Upper lobe of left lung (tissue), 6 donors: ENCODE data around the gene GPR33. TPM values are rescaled to one million over a fixed set of nuclear protein-coding genes. Genes with fewer than 3 reads are reported as not detected.

Experiments
- ATAC-seq, 2 donors: fragments of 200-7000 bp; cut with Tn5 transposase; one replicate each; pipeline ENCODE4 v1.9.1; 2022; ENCODE audit warnings: mild to moderate bottlenecking in 2 of 2, moderate library complexity in 2 of 2; ENCODE audit not compliant: low FRiP score in 2 of 2
- DNase-seq, 2 donors: peaks; one replicate each; pipeline ENCODE4 v3.0.0-alpha.2; 2019 to 2020
- H3K27ac ChIP-seq, 4 donors: fragments of 200-600 bp; sonication (generic); one replicate each; pipeline ENCODE4 v1.5.1; 2016 to 2019
- H3K27me3 ChIP-seq, 4 donors: fragments of 200-600 bp; sonication (generic); one replicate each; pipeline ENCODE4 v1.5.1; 2017 to 2019
- H3K36me3 ChIP-seq, 4 donors: fragments of 200-600 bp; sonication (generic); one replicate each; pipeline ENCODE4 v1.5.1; 2016 to 2019
- H3K4me1 ChIP-seq, 4 donors: fragments of 200-600 bp; sonication (generic); one replicate each; pipeline ENCODE4 v1.5.1; 2018 to 2019
- H3K4me3 ChIP-seq, 4 donors: fragments of 200-600 bp; sonication (generic); one replicate each; pipeline ENCODE4 v1.5.1; 2017 to 2019; ENCODE audit warnings: mild to moderate bottlenecking in 2 of 4, moderate library complexity in 1 of 4
- H3K9me3 ChIP-seq, 4 donors: fragments of 200-600 bp; sonication (generic); one replicate each; pipeline ENCODE4 v1.5.1; 2018 to 2019
- EP300 ChIP-seq, 4 donors: sonication (generic); formaldehyde crosslinking; IDR thresholded peaks; one replicate each; pipeline ENCODE4 v1.5.1; 2017; ENCODE audit warnings: antibody characterized with exemption in 4 of 4, control low read depth in 2 of 4
- POLR2A ChIP-seq, 4 donors: fragments of 450-650 bp; IDR thresholded peaks; one replicate each; pipeline ENCODE4 v1.5.1; 2016 to 2017; ENCODE audit warnings: antibody characterized with exemption in 4 of 4, mild to moderate bottlenecking in 2 of 4
- POLR2AphosphoS5 ChIP-seq, 2 donors: sonication (generic); formaldehyde crosslinking; IDR thresholded peaks; one replicate each; pipeline ENCODE4 v1.5.1; 2017; ENCODE audit warnings: antibody characterized with exemption in 2 of 2
- WGBS, 2 donors: methylation state at CpG; one replicate each; pipeline ENCODE4 v1.1.5; 2017 to 2018; 5-methylcytosine and 5-hydroxymethylcytosine counted together
- total RNA-seq, 6 donors: library from RNA; depleted of rRNA in 4 of 6; stranded (reverse); fragments of >200 nt in 4 of 6; gene quantifications; one replicate each; pipeline versions ENCODE4 v1.1.0 to v1.2.1, GENCODE V29; 2016 to 2021
- TF ChIP-seq, protein P1 (sequence below), 6 experiments: fragments of 450-650 bp in 4 of 6; fragments of 200-600 bp in 2 of 6; sonication (generic) in 2 of 6; IDR thresholded peaks; one replicate each; pipeline ENCODE4 v1.5.1; 2016 to 2019; ENCODE audit warnings: antibody characterized with exemption in 6 of 6
- donor health status: DM: no; HTN: no; CAD: no; lungs with moderate emphysema.
- donor health status: DM: no; HTN: yes; CAD: no; lungs with severe emphysema.

Gene GPR33
- total RNA-seq, 6 donors from 2014 or later: not detected

- H3K36me3 ChIP-seq: no peaks in the 10 kb centered on the region
- H3K4me3 ChIP-seq: no peak overlapping the region
- no peak for TF ChIP-seq POLR2AphosphoS5 (IDR thresholded peaks at IDR 0.05)
- TF ChIP-seq, protein P1, sequence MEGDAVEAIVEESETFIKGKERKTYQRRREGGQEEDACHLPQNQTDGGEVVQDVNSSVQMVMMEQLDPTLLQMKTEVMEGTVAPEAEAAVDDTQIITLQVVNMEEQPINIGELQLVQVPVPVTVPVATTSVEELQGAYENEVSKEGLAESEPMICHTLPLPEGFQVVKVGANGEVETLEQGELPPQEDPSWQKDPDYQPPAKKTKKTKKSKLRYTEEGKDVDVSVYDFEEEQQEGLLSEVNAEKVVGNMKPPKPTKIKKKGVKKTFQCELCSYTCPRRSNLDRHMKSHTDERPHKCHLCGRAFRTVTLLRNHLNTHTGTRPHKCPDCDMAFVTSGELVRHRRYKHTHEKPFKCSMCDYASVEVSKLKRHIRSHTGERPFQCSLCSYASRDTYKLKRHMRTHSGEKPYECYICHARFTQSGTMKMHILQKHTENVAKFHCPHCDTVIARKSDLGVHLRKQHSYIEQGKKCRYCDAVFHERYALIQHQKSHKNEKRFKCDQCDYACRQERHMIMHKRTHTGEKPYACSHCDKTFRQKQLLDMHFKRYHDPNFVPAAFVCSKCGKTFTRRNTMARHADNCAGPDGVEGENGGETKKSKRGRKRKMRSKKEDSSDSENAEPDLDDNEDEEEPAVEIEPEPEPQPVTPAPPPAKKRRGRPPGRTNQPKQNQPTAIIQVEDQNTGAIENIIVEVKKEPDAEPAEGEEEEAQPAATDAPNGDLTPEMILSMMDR (IDR thresholded peaks at IDR 0.05): no peak
- TF ChIP-seq EP300 (IDR thresholded peaks at IDR 0.05): no peak
- TF ChIP-seq POLR2A (IDR thresholded peaks at IDR 0.05): no peak
- no peaks in the 10 kb centered on the region for H3K27me3 ChIP-seq
- no peak overlapping the region for H3K27ac ChIP-seq
- DNase-seq: no peak
- no peaks in the 10 kb centered on the region for H3K9me3 ChIP-seq
- H3K4me1 ChIP-seq: peaks cover 0 to 9% (median 5%) of the 10 kb centered on the region in 4 donors
- WGBS, 2 donors: 74 to 76% methylated on average over 2 of the region's 2 CpGs
- no peak for ATAC-seq
These were observed 14.0 kb upstream of the GPR33 start for GRCh38 chr14:31501870-31502269.

DNA sequence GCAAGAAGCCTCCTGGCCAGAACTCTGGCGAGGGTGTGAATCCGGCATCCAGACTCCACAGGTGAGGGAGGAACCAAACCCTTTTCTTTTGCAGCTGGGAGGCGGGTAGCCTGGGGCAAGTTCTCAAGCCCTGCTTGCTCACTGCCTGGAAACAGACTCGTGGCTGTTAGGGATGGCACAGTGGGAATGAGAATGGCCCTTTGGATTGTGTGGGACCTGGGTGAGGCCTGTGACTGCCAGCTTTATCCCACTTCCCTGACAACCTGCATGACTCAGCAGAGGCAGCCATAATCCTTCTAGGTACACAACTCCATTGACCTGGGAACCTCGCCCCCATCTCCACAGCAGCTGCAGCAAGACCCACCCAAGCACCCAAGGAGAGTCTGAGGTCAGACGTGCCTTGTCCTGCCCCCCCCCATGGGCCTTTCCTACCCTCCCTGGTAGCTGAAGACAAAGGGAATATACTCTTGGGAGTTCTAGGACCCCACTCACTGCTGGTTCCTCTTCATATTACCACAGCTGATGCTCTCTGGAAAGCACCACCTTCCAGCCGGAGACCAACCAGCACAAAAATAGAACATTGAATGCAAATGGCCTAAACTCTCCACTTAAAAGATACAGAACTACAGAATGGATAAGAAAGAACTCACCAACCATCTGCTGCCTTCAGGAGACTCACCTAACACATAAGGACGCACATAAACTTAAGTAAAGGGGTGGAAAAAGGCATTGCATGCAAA is 5.1 kb upstream of the GPR33 start:
- H3K4me3 ChIP-seq: no peak overlapping the region
- 90 to 94% methylated on average over 8 of the region's 8 CpGs for WGBS, 2 donors

DNA sequence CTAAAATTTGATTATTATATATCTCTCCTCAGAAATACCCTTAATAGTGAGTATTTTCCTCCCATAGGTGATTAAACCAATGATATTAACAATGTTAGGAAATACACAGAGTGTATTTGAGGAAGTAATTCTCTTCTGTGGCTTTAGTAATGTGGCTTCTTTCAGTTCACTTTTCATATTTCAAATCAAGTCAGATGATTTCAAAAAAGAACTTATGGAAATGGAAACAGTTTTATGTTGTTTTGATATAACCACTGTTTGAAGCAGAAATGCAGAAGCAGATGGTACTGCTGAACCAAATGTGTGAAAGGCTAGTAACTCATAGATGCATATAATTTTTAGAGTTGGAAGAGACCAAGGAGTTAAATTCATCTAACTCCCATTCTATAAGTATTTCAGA is 1.9 kb upstream of the GPR33 start:
- H3K27ac ChIP-seq: no peak overlapping the region
- no peaks in the 10 kb centered on the region for H3K4me1 ChIP-seq
- H3K27me3 ChIP-seq: no peaks in the 10 kb centered on the region
- no peaks in the 10 kb centered on the region for H3K9me3 ChIP-seq
- no peak overlapping the region for H3K4me3 ChIP-seq
- DNase-seq (no peak), ATAC-seq (peak in 1 of 2 donors; percentile 34)
- H3K36me3 ChIP-seq: no peaks in the 10 kb centered on the region
- TF ChIP-seq, protein P1 (IDR thresholded peaks at IDR 0.05): no peak
- TF ChIP-seq POLR2AphosphoS5 (IDR thresholded peaks at IDR 0.05): no peak
- no peak for TF ChIP-seq POLR2A (IDR thresholded peaks at IDR 0.05)
- TF ChIP-seq EP300 (IDR thresholded peaks at IDR 0.05): no peak

More for the DNA sequence above, 5.1 kb upstream of the GPR33 start:
- no peak for ATAC-seq
- Histone ChIP-seq H3K4me1 (no peaks in the 10 kb centered on the region), H3K36me3 (no peaks in the 10 kb centered on the region), H3K27ac (no peak overlapping the region), H3K27me3 (no peaks in the 10 kb centered on the region), H3K9me3 (no peaks in the 10 kb centered on the region)
- no peak for TF ChIP-seq EP300 (IDR thresholded peaks at IDR 0.05)
- TF ChIP-seq, protein P1 (IDR thresholded peaks at IDR 0.05): no peak
- no peak for TF ChIP-seq POLR2A (IDR thresholded peaks at IDR 0.05)
- TF ChIP-seq POLR2AphosphoS5 (IDR thresholded peaks at IDR 0.05): no peak
- no peak for DNase-seq

GRCh38 chr14:31486764-31487163 is 1.1 kb downstream of the GPR33 start:
- H3K27ac ChIP-seq: no peak overlapping the region
- H3K4me1 ChIP-seq: no peaks in the 10 kb centered on the region
- H3K27me3 ChIP-seq: no peaks in the 10 kb centered on the region
- H3K36me3 ChIP-seq: no peaks in the 10 kb centered on the region
- ATAC-seq (no peak), DNase-seq (no peak)
- TF ChIP-seq, protein P1 (IDR thresholded peaks at IDR 0.05): no peak
- TF ChIP-seq POLR2A (IDR thresholded peaks at IDR 0.05): no peak
- TF ChIP-seq POLR2AphosphoS5 (IDR thresholded peaks at IDR 0.05): no peak
- no peak for TF ChIP-seq EP300 (IDR thresholded peaks at IDR 0.05)
- H3K9me3 ChIP-seq: no peaks in the 10 kb centered on the region
- H3K4me3 ChIP-seq: no peak overlapping the region
- WGBS, 2 donors: 89 to 93% methylated on average over 2 of the region's 2 CpGs

GRCh38 chr14:31484754-31485153 is 3.1 kb downstream of the GPR33 start:
- TF ChIP-seq, protein P1 (IDR thresholded peaks at IDR 0.05): no peak
- no peak for TF ChIP-seq POLR2A (IDR thresholded peaks at IDR 0.05)
- no peak for TF ChIP-seq EP300 (IDR thresholded peaks at IDR 0.05)
- no peak for TF ChIP-seq POLR2AphosphoS5 (IDR thresholded peaks at IDR 0.05)
- Histone ChIP-seq H3K4me3 (no peak overlapping the region), H3K4me1 (no peaks in the 10 kb centered on the region), H3K9me3 (no peaks in the 10 kb centered on the region), H3K36me3 (no peaks in the 10 kb centered on the region), H3K27ac (no peak overlapping the region), H3K27me3 (no peaks in the 10 kb centered on the region)
- DNase-seq: no peak
- peak in 1 of 2 donors; percentile 44 for ATAC-seq
- WGBS, 2 donors: 80 to 87% methylated on average over 3 of the region's 3 CpGs
